Measurements from ENCODE around the gene MED26. TPM values are rescaled to one million over a fixed set of nuclear protein-coding genes. Genes with fewer than 3 reads are reported as not detected.

MED26 gene
- total and polyA plus RNA-seq, 2 of the 13 experiments (the other 11 are each of a cell fraction or from before 2014, with no cell fraction given): 3.5 to 3.8 TPM

DNA sequence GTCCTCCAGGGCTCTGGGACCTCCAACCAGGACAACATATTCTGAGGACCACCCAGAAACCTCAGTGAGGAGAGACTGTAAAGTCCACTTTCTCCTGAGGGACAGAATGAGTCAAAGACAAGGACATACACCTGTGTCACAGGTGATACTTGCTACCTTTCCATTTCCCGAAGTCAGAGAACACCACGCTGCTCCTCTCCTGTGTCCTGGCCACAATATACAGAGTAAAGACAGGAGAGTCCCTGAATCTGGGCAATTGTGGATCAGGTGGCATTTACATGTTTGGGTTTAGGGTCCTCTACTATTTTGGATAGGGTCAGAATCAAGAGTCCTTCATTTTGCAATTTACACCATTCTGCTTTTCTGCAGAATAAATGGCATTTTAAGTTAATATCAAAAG is 4.9 kb downstream of the MED26 start:
- Histone ChIP-seq H3K4me3 (replicated peaks in 1 of 3; ENCODE audit: insufficient read depth in 1 of 3, low read depth in 2 of 3, low read length in 3 of 3) (no peak overlapping the region), H3K36me3 (replicated peaks in 1 of 2; ENCODE audit: control insufficient read depth in 1 of 2, insufficient read depth in 2 of 2, low read length in 2 of 2) (peaks cover 4 to 25% of the 10 kb centered on the region in 2 experiments; a peak in 3 of 5 replicates), H3K4me2 (ENCODE audit: low read depth, low read length) (no peak overlapping the region), H3K4me1 (ENCODE audit: insufficient read depth, low read length) (peaks cover 41% of the 10 kb centered on the region), H2AFZ (ENCODE audit: low read length) (no peak overlapping the region), H3K9ac (ENCODE audit: insufficient read depth, low read depth, low read length) (no peak overlapping the region), H3K9me3 (ENCODE audit: low read length) (no peaks in the 10 kb centered on the region), H3K27me3 (ENCODE audit: control insufficient read depth in 1 of 2, insufficient read depth in 2 of 2, low read length in 2 of 2) (no peaks in the 10 kb centered on the region; a peak in 1 of 5 replicates), H3K79me2 (ENCODE audit: insufficient read depth, low read length) (peaks cover 96% of the 10 kb centered on the region), H3K27ac (ENCODE audit: extremely low read length, insufficient read depth, low read length) (no peak overlapping the region), H4K20me1 (ENCODE audit: insufficient read depth, low read length) (peaks cover 18% of the 10 kb centered on the region)
- ChIA-PET POLR2A (no interaction called here), CTCF (ENCODE audit: low intra/inter-chr PET ratio, low total read pairs) (no interaction called here)
- no peak for FAIRE-seq
- in situ Hi-C loops (cut with HindIII; ENCODE audit: extremely low pct_ligation_motif_present, low pct_unique_long_range_greater_than_20kb): no loop called here
- no peak for TF ChIP-seq GABPB1 (CRISPR knock-in tag; IDR thresholded peaks at IDR 0.05)
- TF ChIP-seq NFE2L2 (IDR thresholded peaks at IDR 0.05; ENCODE audit: low read length): no peak
- no peak for TF ChIP-seq ZNF121 (CRISPR knock-in tag; IDR thresholded peaks at IDR 0.05)
- no peak for TF ChIP-seq RCOR2 (CRISPR knock-in tag; IDR thresholded peaks at IDR 0.05)
- no peak for TF ChIP-seq ZNF3 (CRISPR knock-in tag; IDR thresholded peaks at IDR 0.05)
- no peak for TF ChIP-seq SCMH1 (CRISPR knock-in tag; IDR thresholded peaks at IDR 0.05; ENCODE audit: borderline replicate concordance)
- TF ChIP-seq, protein P1, sequence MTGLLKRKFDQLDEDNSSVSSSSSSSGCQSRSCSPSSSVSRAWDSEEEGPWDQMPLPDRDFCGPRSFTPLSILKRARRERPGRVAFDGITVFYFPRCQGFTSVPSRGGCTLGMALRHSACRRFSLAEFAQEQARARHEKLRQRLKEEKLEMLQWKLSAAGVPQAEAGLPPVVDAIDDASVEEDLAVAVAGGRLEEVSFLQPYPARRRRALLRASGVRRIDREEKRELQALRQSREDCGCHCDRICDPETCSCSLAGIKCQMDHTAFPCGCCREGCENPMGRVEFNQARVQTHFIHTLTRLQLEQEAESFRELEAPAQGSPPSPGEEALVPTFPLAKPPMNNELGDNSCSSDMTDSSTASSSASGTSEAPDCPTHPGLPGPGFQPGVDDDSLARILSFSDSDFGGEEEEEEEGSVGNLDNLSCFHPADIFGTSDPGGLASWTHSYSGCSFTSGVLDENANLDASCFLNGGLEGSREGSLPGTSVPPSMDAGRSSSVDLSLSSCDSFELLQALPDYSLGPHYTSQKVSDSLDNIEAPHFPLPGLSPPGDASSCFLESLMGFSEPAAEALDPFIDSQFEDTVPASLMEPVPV (CRISPR knock-in tag; IDR thresholded peaks at IDR 0.05): no peak
- no peak for TF ChIP-seq ZNF740 (CRISPR knock-in tag; IDR thresholded peaks at IDR 0.05)
- no peak for TF ChIP-seq KLF15 (CRISPR knock-in tag; IDR thresholded peaks at IDR 0.05; ENCODE audit: borderline replicate concordance)
- TF ChIP-seq ZNF160 (CRISPR knock-in tag; IDR thresholded peaks at IDR 0.05): no peak
- TF ChIP-seq PTBP1 (IDR thresholded peaks at IDR 0.05; ENCODE audit: low read depth, low read length, poor library complexity, severe bottlenecking): no peak
- no peak for TF ChIP-seq CENPX (CRISPR knock-in tag; IDR thresholded peaks at IDR 0.05)
- no peak for TF ChIP-seq ZNF589 (CRISPR knock-in tag; conservative IDR thresholded peaks at IDR 0.05)
- no peak for TF ChIP-seq ZNF629 (CRISPR knock-in tag; conservative IDR thresholded peaks at IDR 0.05)
- no peak for TF ChIP-seq TSC22D2 (CRISPR knock-in tag; IDR thresholded peaks at IDR 0.05; ENCODE audit: borderline replicate concordance)
- TF ChIP-seq ZNF326 (CRISPR knock-in tag; IDR thresholded peaks at IDR 0.05; ENCODE audit: borderline replicate concordance): no peak
- no peak for TF ChIP-seq HMGXB3 (CRISPR knock-in tag; IDR thresholded peaks at IDR 0.05; ENCODE audit: borderline replicate concordance)
- TF ChIP-seq ZNF883 (CRISPR knock-in tag; IDR thresholded peaks at IDR 0.05; ENCODE audit: not compliant biosample characterization): no peak
- intact Hi-C loops (cut with micrococcal nuclease; ENCODE audit: unreplicated experiment): no loop called here
- DNase-seq (ENCODE audit: low spot score): no peak
- BruUV-seq (replicated peaks): no TSS peak
- WGBS (ENCODE audit: low lambda C conversion rate): no CpG with 5 or more reads among the region's 2 CpGs
- no peak for ATAC-seq
